Measurements from ENCODE around the gene PLEK.
"Not testable (repeated sequence)": the region's sequence is repeated elsewhere in the genome, so short reads cannot be mapped to it uniquely, and the experiment has no call there.

PLEK gene

DNA sequence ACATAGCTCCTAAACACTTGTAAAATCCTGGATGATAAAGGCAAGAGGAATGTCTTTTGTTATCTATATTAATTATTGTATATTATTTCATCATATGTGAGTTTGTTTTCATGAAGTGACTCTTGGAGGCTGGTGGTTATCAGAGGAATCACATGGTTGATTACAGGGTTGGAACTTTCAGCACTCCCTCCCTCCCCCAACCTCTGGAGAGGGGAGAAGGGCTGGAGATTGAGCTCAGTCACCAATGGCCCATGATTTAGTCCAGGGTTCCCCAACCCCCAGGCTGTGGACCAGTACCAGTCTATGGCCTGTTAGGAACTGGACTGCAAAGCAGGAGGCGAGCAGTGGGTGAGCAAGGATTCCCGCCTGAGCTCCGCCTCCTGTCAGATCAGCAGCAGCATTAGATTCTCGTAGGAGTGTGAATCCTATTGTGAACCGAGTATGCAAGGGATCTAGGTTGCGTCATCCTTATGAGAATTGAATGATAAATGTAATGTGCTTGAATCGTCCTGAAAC, 64.3 kb downstream of the PLEK start:
- DNase-seq (ENCODE audit: low spot score in 2 of 2) (no peak), ATAC-seq (no peak)
- no peak overlapping the region for H3K4me3 Mint-ChIP-seq
- peaks cover 26% of the 10 kb centered on the region for H3K4me1 Mint-ChIP-seq
- no peak overlapping the region for H3K27ac Mint-ChIP-seq
- no peaks in the 10 kb centered on the region for H3K36me3 Mint-ChIP-seq
- H3K9me3 Mint-ChIP-seq: no peaks in the 10 kb centered on the region

- H3K9me3 Mint-ChIP-seq: no peaks in the 10 kb centered on the region
- no peak overlapping the region for H3K27ac Mint-ChIP-seq
These were observed 66.4 kb downstream of the PLEK start for GRCh38 chr2:68431316-68431972.

GRCh38 chr2:68432696-68433658, 67.9 kb downstream of the PLEK start:
- peaks cover 32% of the 10 kb centered on the region for H3K4me1 Mint-ChIP-seq
- DNase-seq (ENCODE audit: low spot score in 2 of 2): no peak

More at GRCh38 chr2:68431316-68431972, 66.4 kb downstream of the PLEK start:
- Mint-ChIP-seq H3K4me1 (peaks cover 37% of the 10 kb centered on the region), H3K4me3 (no peak overlapping the region), H3K36me3 (no peaks in the 10 kb centered on the region)
- ATAC-seq (no peak), DNase-seq (ENCODE audit: low spot score in 2 of 2) (no peak)

GRCh38 chr2:68434981-68435380, 69.9 kb downstream of the PLEK start:
- DNase-seq (ENCODE audit: low spot score in 2 of 2): no peak
- H3K27ac Mint-ChIP-seq: no peak overlapping the region

More at GRCh38 chr2:68432696-68433658, 67.9 kb downstream of the PLEK start:
- no peaks in the 10 kb centered on the region for H3K9me3 Mint-ChIP-seq
- no peak overlapping the region for H3K27ac Mint-ChIP-seq
- H3K4me3 Mint-ChIP-seq: no peak overlapping the region
- H3K36me3 Mint-ChIP-seq: no peaks in the 10 kb centered on the region
- ATAC-seq: no peak

GRCh38 chr2:68435615-68436014, 70.5 kb downstream of the PLEK start:
- H3K36me3 Mint-ChIP-seq: no peaks in the 10 kb centered on the region
- no peak overlapping the region for H3K4me3 Mint-ChIP-seq
- ATAC-seq (no peak), DNase-seq (ENCODE audit: low spot score in 2 of 2) (no peak)
- H3K9me3 Mint-ChIP-seq: no peaks in the 10 kb centered on the region
- peaks cover 45% of the 10 kb centered on the region for H3K4me1 Mint-ChIP-seq
- no peak overlapping the region for H3K27ac Mint-ChIP-seq

More at GRCh38 chr2:68434981-68435380, 69.9 kb downstream of the PLEK start:
- Mint-ChIP-seq H3K4me3 (no peak overlapping the region), H3K4me1 (peaks cover 39% of the 10 kb centered on the region), H3K9me3 (no peaks in the 10 kb centered on the region), H3K36me3 (no peaks in the 10 kb centered on the region)
- no peak for ATAC-seq

DNA sequence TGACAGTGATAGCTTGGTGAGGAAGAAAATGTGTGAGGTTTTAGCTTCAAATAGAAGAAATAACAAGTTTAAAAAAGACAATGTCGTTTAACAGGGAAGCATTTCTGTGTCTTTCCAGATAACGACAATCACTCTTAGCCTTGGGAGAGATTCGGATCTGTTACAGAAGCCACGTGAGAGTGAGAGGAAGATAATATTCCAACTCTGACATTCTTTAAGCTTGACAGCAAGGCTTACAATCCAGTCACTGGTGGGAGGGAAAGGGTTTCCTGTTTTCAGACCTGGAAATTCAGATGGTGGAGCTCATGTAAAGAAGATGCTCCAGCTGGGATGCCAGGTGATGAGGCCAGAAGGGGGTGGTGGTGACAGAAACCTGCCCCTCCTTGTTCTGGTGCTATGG, 71.2 kb downstream of the PLEK start:
- DNase-seq (ENCODE audit: low spot score in 2 of 2): no peak
- Mint-ChIP-seq H3K4me3 (no peak overlapping the region), H3K9me3 (no peaks in the 10 kb centered on the region), H3K27ac (no peak overlapping the region), H3K36me3 (no peaks in the 10 kb centered on the region), H3K4me1 (peaks cover 51% of the 10 kb centered on the region)
- no peak for ATAC-seq

DNA sequence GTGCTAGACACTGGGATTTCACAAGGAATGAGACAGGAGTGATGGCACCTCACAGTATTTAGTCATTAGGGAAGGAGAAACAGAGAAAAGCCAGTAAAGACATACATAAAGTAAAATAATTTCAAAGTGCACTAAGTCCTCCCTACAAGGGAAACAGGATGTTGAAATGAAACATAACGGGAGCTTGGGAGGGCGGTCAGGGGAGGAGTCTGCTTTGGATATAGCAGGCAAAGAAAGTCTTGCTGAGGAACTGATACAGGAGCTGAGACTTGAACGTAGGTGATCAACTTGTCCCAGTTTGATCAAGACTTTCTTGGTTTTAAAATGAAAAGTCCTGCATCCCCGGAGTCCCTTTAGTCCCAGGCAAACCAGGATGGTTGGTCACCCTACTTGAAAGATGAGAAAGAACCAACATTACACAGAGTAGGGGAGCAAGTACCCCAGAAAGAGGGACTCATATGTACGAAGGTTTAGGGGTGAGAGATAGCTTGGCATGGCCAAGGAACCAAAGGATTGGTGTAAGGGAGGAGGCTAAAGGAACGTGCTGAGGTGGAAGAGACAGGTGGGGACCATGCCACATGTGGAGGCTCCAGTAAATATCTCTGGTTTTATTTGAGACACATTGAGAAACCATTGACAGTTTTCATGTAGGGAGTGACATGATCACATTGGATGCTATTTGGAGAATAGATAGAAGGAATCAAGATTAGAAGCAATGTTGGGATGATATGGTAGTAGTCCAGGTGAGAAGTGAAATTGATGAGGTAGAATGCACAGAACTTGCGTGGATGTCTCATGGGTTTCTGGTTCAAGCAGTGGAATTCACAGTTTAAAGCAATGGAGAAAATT, 73.6 kb downstream of the PLEK start:
- no peaks in the 10 kb centered on the region for H3K9me3 Mint-ChIP-seq
- no peak overlapping the region for H3K27ac Mint-ChIP-seq
- no peak for ATAC-seq
- no peaks in the 10 kb centered on the region for H3K36me3 Mint-ChIP-seq
- H3K4me1 Mint-ChIP-seq: peaks cover 43% of the 10 kb centered on the region
- no peak overlapping the region for H3K4me3 Mint-ChIP-seq
- no peak for DNase-seq (ENCODE audit: low spot score in 2 of 2)

DNA sequence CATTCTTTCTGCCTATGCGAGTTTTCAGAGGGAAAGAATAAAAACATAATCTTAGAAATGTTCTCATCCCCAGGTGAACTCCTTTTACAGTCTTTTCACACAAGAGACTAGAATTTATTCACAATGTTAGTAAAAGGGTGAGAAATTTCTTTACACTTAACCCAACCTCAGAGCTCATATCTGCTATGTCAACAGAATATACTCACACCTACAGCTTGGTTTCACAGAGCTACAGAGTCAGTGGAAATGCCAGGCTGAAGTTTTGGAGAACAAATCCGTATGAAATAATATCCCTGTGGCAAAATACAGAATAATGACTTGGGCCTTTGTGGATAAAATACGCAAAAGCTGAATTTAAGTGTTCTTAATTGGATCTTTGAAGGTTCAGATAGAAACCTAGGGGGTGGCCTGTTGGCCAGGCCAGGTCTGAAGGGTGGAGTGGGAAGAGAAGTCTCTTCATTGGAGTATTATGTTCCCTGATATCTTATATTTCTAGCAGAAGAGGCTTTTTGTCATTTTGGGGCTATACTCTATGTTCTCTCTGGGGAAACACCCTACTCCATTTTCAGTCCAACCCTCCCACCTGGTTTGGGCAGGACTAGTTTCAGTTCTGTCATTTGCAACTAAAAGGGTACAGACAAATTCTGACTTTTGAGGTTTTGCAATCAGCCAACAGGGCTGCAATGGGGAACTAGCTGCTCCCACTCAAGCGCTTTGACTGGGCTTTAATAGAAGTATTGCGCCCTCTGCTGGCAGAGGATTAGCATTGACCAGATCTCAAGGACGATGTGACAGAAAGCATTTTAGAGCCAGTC, 76.3 kb downstream of the PLEK start:
- peaks cover 33% of the 10 kb centered on the region for H3K4me1 Mint-ChIP-seq
- no peaks in the 10 kb centered on the region for H3K36me3 Mint-ChIP-seq
- H3K4me3 Mint-ChIP-seq: peak overlapping the region; percentile 68
- H3K27ac Mint-ChIP-seq: peak overlapping the region; percentile 92
- ATAC-seq (peak; percentile 99), DNase-seq (ENCODE audit: low spot score in 2 of 2) (peak; percentile 83 to 90)
- H3K9me3 Mint-ChIP-seq: no peaks in the 10 kb centered on the region

GRCh38 chr2:68441994-68442322, 76.9 kb downstream of the PLEK start:
- no peak overlapping the region for H3K27ac Mint-ChIP-seq
- H3K4me3 Mint-ChIP-seq: peak overlapping the region; percentile 68

DNA sequence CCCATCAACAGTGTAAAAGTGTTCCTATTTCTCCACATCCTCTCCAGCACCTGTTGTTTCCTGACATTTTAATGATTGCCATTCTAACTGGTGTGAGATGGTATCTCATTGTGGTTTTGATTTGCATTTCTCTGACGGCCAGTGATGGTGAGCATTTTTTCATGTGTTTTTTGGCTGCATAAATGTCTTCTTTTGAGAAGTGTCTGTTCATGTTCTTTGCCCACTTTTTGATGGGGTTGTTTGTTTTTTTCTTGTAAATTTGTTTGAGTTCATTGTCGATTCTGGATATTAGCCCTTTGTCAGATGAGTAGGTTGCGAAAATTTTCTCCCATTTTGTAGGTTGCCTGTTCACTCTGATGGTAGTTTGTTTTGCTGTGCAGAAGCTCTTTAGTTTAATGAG, 81.3 kb downstream of the PLEK start:
- H3K9me3 Mint-ChIP-seq; H3K27ac Mint-ChIP-seq; ATAC-seq; H3K4me1 Mint-ChIP-seq; H3K4me3 Mint-ChIP-seq; DNase-seq (ENCODE audit: low spot score in 2 of 2); H3K36me3 Mint-ChIP-seq: not testable (repeated sequence)

More at GRCh38 chr2:68441994-68442322, 76.9 kb downstream of the PLEK start:
- Mint-ChIP-seq H3K9me3 (no peaks in the 10 kb centered on the region), H3K4me1 (peaks cover 29% of the 10 kb centered on the region), H3K36me3 (no peaks in the 10 kb centered on the region)
- DNase-seq (ENCODE audit: low spot score in 2 of 2) (no peak), ATAC-seq (no peak)
